Activated CD4-positive, CD25-positive, alpha-beta regulatory T cell treated with anti-CD3 and anti-CD28 coated beads, Interleukin-2, amount 50 U/mL, for 24 hours (primary cell): ENCODE measurements around the gene MISP.

Source experiments
- ATAC-seq, 2 donors: fragments of 150-1000 bp; cut with Tn5 transposase; one replicate each; pipeline ENCODE4 v1.10.0; 2021; ENCODE audit warnings: mild to moderate bottlenecking in 1 of 2, moderate library complexity in 1 of 2

The MISP gene

DNA sequence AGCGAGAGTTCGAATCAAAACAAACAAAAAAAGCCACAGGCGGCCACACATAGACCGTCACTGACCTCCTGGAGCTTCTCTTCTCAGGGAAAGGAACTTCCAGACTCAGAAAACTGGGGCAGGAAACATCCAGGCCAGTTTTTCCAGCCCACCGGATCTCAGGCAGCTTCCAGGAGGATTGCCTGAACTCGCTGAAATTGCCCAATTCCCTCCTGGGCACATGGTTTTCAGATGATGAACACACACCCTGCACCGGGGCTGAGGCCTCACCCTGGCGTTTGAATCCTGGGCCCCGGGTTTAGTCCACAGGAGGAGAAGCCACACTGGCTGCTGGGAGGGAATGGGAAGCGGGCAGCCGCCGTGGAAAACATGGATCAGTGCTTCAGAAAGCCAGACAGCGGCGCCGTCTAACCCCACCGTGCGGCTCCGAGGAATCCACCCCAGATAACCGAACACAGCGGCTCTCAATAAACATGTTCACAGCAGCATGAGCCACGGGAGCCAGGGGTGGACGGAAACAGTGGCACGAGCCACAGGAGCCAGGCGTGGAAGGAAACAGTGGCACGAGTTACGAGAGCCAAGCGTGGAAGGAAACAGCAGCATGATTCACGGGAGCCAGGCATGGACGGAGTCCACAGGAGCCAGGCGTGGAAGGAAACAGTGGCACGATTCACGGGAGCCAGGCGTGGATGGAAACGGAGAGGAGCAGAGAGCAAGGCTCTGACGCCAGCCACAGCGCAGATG, 28.2 kb downstream of the MISP start:
- ATAC-seq, result no peak

DNA sequence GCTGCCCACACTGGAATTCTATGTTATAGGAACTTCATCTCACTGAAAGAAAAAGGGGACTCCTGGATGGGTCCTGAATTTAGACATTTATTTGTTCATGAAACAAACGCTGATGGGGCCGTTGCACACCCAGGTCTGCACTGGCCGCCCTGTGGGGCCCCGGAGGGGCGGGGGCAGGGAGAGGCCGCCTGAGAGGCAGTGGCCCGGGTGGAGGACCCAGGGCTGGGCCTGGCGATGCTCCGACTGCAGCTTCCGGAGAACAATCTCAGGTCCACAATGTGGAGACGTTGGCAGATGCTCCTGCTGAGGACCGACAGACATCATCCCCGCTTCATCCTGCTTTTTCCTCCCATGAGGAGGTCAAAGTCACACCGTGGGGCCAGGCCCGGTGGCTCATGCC, 30.0 kb downstream of the MISP start:
- no peak for ATAC-seq

DNA sequence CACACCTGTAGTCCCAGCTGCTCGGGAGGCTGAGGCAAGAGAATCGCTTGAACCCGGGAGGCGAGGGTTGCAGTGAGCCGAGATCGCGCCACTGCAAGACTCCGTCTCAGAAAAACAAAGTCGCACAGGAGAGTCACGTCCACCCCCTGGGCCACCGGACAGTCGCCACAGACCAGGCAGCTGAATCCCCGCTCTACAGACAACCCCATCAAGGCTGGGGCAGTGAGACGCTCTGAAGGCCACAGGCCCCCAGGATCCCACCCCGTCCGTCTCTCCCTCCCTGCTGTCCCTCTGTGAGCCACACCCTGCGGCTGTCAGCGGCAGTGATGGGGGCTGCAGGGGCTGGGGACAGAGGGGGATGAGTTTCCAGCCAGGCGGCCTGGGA, 30.9 kb downstream of the MISP start:
- ATAC-seq, result no peak

DNA sequence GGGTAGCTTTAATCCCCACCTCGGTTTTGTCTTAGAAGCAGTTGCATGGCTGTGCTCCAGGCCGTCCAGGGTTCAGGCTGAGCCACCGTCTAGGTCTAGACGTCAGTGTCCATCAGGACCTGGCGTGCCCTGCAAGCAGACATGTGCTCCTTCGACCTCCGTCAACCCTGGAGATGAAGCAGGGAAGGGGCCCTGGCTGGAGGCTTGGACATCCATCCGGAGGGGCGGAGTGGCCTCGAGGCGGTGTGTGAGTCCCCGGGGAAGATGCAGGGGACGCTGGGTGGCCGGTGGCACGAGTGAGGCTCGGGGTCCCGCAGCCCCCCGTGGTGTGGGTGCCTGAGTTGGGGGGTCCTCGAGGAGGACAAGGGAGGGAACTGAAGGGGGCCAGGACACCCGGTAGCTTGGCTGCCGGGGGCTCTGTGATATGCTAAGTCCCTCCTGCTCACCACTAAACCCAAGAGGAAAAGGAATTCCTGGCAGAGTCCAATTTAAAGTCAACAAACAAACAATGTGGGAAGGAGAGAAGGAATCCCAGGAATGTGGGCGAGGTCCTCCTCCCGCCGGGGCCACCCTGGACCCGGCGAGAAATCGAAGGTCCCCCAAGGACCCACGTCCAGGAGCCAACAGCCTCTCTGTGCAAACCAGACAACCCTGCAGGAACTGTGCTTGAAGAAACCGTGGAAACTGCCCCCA, 31.4 kb downstream of the MISP start:
- ATAC-seq, result no peak

DNA sequence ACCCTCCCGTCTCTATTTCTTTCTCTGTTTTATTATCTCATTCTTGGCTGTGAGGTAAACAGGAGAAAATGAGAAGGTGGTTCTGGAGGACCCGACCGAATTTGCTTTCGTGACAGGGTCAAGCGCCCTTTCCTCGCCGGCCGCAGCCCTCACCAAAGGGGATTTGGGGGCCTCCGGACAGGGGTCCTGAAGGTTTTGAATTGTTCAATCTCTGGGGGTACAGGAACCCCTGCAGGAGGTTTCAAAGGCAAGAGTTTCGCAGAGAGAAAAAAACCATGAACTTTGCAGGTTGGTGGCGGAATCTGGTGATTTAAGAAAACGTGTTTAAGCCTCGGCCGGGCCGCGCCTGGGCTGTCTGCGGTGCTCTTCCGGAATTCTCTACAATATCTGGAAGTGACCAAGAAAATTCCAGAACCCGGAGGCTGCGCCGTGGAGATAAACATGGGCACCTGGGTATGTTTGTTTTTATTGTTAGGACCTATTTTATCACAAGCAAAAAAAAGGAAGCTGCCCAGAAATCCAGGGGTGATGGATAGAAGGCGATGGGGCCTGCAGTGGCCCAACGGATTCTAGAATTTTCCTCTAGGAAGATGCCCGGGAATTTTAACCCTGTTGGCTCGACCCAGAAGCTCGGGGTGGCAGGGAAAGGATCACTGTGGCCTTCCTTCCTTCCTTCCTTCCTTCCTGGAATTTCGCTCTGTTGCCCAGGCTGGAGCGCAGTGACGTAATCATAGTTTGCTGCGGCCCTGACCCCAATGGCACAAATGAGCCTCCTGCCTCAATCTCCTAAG, 32.2 kb downstream of the MISP start:
- ATAC-seq, result no peak

DNA sequence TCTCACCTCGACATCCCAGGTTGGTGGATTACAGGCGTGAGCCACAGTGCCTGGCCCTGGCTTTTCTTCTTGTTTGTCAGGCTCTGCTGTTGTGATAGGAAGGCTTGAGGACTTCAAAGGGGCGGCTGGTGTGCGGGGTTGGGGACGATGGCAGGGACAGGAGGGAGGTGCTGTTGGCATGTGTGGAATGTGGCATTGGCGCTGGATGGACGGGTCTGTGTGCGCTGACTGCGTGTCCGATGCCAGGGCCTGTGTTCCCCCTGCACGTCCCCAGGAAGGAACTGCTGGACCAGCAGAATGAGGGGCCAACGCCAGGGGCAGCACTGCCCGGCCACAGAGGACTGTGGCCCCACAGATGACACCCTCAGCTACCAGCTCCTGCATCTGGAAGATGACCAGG, 33.6 kb downstream of the MISP start:
- no peak for ATAC-seq

DNA sequence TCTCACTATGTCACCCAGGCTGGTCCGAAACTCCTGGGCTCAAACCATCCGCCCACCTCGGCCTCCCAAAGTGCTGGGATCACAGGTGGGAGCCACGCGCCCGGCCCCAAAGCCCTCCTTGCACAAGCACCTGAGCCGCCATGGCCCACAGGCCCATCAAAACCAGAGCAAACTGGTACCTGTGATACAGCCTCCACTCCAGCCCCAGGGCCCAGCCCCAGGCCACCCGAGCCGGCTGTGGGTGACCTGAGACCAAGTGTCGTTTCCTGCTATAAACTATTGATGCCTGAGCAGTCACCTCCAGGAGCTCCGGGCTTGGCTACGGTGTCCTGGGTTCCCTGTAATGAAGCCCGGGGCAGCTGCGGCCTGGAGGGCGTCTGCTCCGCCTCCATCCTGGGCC, 36.6 kb downstream of the MISP start:
- no peak for ATAC-seq

DNA sequence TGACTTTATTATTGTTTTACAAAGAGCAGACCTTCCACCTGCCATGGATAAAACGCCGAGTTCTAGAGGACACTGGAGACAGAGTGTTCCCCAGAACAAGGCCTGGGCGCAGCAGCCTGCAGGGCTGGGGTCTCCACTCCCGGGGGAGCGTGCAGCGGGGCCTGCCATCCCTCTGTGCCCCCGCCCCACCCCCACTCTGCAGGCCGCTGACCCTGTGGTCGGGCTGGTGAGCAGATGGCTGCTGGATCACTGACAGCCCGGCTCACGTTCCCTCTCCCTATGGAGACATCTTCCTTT, 37.7 kb downstream of the MISP start:
- ATAC-seq, result no peak

DNA sequence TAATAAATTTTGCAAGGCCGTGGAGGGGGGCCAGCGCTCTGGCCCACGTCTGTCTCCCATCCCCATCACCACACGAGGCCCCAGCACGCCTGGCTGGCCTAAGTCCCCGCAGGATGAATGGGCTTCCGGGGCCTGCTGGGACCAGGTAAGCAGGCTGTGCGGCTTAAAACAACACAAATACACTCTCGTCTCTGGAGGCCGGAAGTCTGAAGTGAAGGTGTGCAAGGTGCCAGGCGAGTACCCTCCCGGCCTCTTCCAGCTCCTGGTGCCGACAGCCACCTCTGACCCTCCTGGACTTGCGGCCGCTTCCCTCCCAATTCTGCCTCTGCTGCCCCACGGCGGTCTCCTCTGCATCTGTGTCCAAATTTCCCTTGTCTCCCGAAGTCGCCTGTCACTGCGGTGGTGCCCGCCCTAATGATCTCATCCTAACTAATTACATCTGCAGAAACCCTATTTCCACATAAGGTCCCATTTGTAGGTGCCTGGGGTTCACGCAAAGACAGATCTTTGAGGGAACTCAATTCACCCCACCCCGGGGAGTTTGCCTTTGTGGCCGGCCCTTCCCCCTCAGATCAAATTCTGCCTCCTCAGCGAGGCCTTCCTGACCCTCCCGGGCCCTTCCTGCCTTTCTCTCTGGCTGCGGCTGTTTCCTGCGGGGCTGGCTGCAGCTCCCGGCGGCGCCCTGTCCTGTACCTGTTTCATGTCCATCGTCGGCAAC, 38.2 kb downstream of the MISP start:
- ATAC-seq, result no peak

DNA sequence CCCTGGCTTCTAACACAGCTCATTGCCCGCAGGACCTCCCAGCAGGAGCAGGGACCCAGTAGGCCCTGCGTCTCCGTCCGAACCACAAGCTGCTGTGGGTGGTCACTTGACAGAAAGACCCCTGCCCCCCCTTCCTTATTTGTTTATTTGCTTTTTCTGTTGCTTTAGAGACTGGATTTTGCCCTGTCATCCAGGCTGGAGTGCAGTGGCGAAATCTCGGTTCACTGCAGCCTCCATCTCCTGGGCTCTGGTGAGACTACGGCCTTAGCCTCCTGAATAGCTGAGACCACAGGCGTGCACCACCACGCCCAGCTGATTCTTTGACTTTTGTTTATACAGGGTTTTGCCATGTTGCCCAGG, 38.8 kb downstream of the MISP start:
- no peak for ATAC-seq

DNA sequence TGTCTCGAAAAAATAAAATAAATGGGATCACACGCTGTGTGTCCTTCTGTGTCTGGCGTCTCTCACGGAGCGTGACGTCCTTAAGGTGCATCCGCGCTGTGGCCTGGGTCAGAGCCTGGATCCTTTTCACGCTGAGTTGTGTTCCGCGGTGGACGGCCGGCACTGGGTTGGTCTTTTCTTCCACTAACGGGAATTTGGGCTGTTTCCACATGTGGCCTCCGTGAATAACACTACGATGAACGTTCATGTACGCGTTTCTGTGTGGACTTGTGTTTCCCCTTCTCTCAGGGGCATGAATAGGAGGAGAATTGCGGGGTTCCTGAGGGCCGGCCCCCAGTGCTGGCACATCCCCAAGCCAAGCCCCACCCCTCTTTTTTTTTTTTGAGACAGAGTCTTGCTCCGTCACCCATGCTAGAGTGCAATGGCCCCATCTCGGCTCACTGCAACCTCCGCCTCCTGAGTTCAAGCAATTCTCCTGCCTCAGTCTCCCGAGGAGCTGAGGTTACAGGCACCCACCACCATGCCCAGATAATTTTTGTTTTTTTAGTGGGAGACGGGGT, 40.2 kb downstream of the MISP start:
- no peak for ATAC-seq

DNA sequence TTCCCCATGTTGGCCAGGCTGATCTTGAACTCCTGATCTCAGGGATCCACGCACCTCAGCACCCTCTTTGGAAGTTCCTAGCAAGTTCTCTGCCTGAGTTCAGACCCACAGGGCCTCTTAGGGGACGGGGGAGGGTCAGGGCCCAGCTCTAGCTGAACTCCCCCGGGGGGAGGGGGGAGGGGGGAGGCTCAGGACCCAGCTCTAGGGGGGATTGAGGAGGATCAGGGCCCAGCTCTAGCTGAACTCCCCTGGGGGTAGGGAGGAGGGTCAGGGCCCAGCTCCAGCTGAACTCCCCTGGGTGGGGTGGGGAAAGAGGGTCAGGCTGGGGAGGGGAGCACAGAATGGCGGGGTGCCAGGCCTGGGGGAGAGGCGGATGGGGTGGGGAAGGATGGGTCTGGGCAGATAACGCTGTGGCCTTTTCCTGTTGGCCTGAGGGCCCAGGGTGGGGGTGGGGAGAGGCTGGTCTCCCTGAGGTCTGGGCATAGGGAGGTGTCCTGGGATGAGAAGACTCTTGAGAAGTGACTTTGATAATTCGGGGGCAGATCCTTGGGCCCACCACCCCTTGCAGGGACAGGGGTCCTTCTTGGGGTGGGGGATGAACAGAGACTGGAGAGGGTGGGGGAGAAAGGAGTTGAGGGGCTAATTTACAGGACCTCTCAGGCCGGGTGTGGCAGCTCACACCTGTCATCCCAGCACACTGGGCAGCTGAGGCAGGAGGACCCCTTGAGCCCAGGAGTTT, 40.8 kb downstream of the MISP start:
- no peak for ATAC-seq

DNA sequence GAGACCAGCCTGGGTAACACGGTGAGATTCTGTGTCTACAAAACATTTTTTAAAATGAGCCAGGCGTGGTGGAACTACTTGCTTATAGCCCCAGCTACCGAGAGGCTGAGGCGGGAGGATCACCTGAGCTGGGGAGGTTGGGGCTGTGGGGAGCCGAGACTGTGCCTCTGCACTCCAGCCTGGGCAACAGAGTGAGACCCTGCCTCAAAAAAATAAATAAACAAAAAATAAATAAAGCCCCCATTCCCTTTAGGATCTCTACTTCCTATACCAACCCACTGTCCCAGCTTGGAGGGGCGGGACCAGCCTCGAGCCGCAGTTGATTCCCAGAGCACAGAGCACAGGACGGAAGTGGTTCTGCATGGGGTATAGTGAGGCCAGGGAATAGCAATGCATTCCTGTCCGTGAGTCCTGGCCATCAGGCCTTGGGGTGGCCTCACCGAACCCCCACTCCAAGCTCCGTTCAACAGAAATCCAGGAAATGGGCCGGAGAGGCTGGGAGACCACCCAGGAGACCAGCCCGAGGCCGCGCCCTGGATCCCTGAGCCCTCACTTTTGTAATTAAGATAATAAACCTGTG, 41.5 kb downstream of the MISP start:
- ATAC-seq, result no peak

DNA sequence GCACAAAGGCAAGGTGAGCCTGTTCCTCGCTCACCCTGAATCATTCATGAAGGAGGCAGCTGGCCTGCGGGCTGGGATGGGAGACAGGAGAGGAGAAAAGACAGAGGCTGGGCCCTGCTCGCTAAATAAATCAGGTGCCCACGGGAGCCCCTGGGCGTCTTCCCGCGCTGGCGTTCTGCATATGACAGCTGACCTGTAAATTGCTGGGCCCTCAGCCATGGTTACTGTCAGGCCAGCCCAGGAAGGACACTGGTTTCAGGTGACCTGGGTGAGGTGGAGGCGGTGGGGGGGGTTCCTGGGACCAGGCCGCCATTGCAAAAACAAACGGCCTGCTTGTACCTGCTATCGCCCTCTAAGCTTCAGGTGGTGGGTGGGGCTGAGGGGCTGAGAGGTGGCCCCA, 42.9 kb downstream of the MISP start:
- no peak for ATAC-seq

DNA sequence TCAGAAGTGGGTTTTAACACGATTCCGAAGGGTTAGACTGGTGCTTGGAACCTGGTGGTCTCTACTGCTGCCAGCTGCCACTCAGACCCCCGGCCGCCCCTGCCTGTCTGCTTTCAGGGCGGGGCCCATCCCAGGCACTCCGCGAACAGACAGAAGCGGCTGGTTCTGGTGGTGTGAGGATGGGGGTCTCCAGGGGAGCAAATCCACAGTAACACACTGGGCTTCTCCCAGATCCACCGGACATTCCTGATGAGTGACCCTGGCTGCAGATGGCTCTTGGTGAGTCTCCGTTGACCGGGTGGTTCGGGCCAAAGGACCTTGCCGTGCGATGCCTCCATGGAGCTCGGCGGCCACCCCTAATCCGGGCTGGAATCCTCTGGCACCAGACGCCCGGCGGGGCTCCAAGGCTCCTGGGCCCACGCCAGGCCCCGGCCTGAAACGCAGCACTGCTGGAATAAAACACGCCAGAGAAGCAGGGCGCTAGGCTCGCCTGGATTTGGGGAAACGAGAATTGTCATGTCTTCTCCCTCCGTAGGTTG, 44.2 kb downstream of the MISP start:
- no peak for ATAC-seq

DNA sequence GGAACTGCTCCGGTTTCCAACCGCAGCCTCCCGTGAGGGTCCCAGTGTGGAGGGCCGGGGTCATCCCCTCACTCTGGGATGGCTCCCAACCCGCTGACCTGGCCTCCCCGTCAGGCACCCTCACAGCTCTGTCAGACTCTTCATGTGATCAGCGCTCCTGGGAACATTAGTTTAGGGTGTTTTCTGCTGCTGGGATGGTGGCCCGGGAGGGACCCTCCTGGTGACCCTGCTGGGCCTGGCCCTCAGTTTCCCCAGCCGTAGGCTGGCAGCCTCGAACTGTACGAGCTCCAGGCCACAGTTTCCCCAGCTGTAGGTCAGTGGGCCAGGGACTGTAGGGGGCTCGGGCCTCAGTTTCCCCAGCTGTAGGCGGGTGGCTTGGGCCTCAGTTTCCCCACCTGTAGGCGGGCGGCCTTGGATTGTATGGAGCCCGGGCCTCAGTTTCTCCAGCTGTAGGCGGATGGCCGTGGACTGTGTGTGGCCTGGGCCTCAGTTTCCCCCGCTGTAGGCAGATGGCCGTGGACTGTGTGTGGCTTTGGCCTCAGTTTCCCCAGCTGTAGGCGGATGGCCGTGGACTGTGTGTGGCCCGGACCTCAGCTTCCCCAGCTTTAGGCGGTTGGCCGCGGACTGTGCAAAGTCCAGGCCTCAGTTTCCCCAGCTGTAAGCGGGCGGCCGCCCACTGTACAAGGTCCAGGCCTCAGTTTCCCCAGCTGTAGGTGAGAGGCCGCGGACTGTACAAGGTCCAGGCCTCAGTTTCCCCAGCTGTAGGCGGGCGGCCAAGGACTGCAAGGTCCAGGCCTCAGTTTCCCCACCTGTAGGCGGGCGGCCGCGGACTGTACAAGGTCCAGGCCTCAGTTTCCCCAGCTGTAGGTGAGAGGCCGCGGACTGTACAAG, 45.0 kb downstream of the MISP start:
- no peak for ATAC-seq

DNA sequence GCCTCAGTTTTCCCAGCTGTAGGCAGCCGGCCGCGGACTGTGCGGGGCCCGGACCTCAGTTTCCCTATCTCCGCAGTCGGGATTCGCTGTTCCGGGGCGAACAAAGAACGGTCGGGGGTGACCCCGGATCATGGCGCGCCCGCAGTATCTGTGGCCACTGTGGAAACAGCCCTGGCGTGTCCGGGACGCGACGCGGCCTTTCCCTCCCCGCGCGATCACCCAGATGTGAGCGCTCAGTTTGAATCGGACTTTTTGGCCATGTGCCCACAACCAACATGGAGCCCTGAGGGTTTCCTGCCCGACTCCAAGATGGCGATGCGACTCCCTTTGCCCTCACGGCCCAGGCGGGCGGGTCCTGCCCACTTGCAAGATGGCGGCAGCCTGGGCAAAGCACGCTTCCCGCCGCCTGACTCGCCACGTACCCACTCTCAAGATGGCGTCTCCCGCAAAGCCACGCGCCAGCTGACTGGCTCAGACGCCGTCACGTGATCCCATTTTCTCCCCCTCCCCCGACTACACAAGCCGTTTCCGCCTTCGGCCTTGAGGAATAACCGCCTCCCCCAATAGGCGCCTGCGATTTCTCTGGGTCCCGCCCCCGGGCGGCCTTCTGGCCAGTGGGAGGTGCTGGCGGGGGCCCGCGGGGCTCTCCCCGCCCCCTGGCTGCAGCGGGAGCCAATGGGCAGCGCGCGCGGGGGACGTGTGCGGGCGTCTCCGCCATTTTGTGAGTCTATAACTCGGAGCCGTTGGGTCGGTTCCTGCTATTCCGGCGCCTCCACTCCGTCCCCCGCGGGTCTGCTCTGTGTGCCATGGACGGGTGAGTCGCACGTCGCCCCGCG, 46.0 kb downstream of the MISP start, which contains the start of gene PTBP1:
TSS of gene PTBP1 (plus strand) at position 761 of the 836 bp plus-strand sequence. CDS start at position 807, 46 bp downstream.
- ATAC-seq, result peak; percentile 83 to 85

DNA sequence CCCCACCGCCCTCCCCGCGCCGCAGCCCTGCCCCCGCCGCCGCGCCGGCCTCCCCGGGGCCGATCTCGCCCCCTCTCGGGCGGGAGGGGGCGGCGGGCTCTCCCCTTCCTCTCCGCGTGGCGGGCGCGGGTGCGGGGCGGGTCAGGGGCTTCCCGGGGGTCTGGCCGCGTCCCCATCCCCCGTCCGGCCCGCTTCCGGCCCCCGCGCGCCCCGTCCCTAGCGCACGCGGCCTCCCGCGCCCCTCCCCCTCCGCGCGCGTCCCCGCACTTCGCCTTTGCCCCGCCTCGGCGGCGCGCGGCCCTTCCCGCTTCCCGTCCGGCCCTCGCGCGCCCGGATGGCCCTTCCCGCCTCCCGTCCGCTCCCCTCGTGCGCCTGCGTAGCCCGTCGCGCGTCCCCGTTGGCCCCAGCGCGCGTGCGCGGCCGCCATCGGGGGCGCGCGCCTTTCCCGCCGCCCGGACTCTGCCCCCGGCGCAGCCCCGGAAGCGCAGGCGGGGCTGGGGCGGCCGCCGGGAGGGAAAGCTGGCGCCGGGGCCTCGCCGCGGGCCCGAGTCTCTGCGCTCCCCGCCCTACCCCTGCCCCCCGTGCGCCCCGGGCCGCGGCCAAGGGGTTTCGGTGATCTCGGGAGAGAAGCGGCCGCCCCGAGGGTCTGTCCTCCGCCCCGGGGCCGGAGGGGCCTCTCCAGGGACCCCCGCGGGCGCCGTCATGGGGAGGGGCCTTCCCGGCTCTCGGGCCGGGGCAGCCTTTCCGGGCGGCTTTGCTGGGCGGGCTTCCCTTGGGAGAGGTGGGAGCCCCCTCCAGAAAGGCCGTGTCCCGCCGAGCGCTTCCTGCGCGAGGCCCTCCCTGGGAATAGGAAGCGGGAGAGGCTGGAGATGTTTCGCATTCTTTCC, 46.9 kb downstream of the MISP start:
- peak; percentile 11 to 20 for ATAC-seq
